ENCODE data around the gene DCUN1D2.

DNA sequence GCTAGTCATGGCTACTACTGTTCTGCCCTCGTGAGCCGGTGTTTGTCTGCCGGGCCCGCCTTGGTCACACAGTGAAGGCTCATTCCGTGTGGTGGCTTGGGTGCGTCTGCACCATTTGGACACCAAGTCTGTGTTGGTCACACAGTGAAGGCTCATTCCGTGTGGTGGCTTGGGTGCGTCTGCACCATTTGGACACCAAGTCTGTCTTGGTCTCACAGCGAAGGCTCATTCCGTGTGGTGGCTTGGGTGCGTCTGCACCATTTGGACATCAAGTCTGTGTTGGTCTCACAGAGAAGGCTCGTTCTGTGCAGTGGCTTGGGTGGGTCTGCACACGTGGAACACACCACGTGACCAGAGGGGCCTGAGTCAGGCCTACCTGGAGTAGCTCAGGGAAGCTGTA, 29.0 kb upstream of the DCUN1D2 start:
- TF ChIP-seq POLR2A (IDR thresholded peaks at IDR 0.05): no peak
- TF ChIP-seq, protein P1, sequence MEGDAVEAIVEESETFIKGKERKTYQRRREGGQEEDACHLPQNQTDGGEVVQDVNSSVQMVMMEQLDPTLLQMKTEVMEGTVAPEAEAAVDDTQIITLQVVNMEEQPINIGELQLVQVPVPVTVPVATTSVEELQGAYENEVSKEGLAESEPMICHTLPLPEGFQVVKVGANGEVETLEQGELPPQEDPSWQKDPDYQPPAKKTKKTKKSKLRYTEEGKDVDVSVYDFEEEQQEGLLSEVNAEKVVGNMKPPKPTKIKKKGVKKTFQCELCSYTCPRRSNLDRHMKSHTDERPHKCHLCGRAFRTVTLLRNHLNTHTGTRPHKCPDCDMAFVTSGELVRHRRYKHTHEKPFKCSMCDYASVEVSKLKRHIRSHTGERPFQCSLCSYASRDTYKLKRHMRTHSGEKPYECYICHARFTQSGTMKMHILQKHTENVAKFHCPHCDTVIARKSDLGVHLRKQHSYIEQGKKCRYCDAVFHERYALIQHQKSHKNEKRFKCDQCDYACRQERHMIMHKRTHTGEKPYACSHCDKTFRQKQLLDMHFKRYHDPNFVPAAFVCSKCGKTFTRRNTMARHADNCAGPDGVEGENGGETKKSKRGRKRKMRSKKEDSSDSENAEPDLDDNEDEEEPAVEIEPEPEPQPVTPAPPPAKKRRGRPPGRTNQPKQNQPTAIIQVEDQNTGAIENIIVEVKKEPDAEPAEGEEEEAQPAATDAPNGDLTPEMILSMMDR (IDR thresholded peaks at IDR 0.05): no peak
